HG03280 (cell line): Measurements from ENCODE around the gene ACSS1.

Experiments used
- ATAC-seq: cut with Tn5 transposase; IDR thresholded peaks from one replicate; pipeline ENCODE4 v1.9.1; 2021; ENCODE audit warnings: mild to moderate bottlenecking, moderate library complexity; ENCODE audit not compliant: unreplicated experiment

Gene ACSS1

GRCh38 chr20:25032478-25033264 is 25.3 kb downstream of the ACSS1 start:
- ATAC-seq: no peak

GRCh38 chr20:25032065-25032477 is 25.9 kb downstream of the ACSS1 start:
- ATAC-seq: no peak

- ATAC-seq: no peak
Measured at GRCh38 chr20:25031241-25031640, 26.7 kb downstream of the ACSS1 start.

GRCh38 chr20:25030649-25031207 is 27.2 kb downstream of the ACSS1 start:
- ATAC-seq: no peak

GRCh38 chr20:25030007-25030648 is 27.8 kb downstream of the ACSS1 start:
- ATAC-seq: no peak

GRCh38 chr20:25025986-25026605 is 31.8 kb downstream of the ACSS1 start:
- ATAC-seq: no peak

- ATAC-seq: no peak
Measured at GRCh38 chr20:25025091-25025861, 32.7 kb downstream of the ACSS1 start.

GRCh38 chr20:25024171-25024570 is 33.8 kb downstream of the ACSS1 start:
- ATAC-seq: no peak

GRCh38 chr20:25023356-25023755 is 34.6 kb downstream of the ACSS1 start:
- ATAC-seq: no peak

- no peak for ATAC-seq
Measured at GRCh38 chr20:25022680-25023079, 35.3 kb downstream of the ACSS1 start.

GRCh38 chr20:25021336-25021735 is 36.6 kb downstream of the ACSS1 start:
- no peak for ATAC-seq

GRCh38 chr20:25020901-25021301 is 37.0 kb downstream of the ACSS1 start:
- ATAC-seq: no peak

- ATAC-seq: no peak
Measured at GRCh38 chr20:25020345-25020744, 37.6 kb downstream of the ACSS1 start.

GRCh38 chr20:25019381-25020155 is 38.4 kb downstream of the ACSS1 start:
- ATAC-seq: no peak

GRCh38 chr20:25018841-25019240 is 39.1 kb downstream of the ACSS1 start:
- ATAC-seq: no peak

GRCh38 chr20:25018425-25018824 is 39.5 kb downstream of the ACSS1 start:
- ATAC-seq: no peak

GRCh38 chr20:25017257-25017803 is 40.6 kb downstream of the ACSS1 start:
- ATAC-seq: no peak

GRCh38 chr20:25016471-25016870 is 41.5 kb downstream of the ACSS1 start:
- ATAC-seq: no peak

GRCh38 chr20:25015986-25016385 is 42.0 kb downstream of the ACSS1 start:
- ATAC-seq: no peak

- ATAC-seq: no peak
Measured at GRCh38 chr20:25014816-25015215, 43.1 kb downstream of the ACSS1 start.
